ENCODE data around the gene TMEM98.
"Not testable (repeated sequence)": the region's sequence is repeated elsewhere in the genome, so short reads cannot be mapped to it uniquely, and the experiment has no call there.

The TMEM98 gene

DNA sequence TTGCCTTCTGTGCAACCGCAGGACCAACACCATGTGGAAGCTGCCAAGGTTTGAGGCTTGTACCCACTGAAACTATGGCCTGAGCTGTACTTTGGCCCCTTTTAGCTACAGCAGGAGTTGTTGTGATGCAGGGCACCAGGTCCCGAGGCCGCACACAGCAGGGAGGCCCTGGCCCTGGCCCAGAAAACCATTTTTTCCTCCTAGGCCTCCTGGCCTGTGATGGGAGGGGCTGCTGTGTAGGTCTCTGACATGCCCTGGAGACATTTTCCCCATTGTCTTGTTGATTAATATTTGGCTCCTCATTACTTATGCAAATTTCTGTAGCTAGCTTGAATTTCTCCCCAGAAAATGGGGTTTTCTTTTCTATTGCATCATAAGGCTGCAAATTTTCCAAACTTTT lies 53.7 kb downstream of the TMEM98 start:
- not testable (repeated sequence) for DNase-seq (ENCODE audit: low read depth in 2 of 2)

- no peak for DNase-seq (ENCODE audit: low read depth in 2 of 2)
Measured at GRCh38 chr17:32985050-32985756, 57.2 kb downstream of the TMEM98 start.

GRCh38 chr17:32987453-32987805 lies 59.5 kb downstream of the TMEM98 start:
- not testable (repeated sequence) for DNase-seq (ENCODE audit: low read depth in 2 of 2)

GRCh38 chr17:32987868-32988267 lies 59.9 kb downstream of the TMEM98 start:
- DNase-seq (ENCODE audit: low read depth in 2 of 2), result not testable (repeated sequence)

DNA sequence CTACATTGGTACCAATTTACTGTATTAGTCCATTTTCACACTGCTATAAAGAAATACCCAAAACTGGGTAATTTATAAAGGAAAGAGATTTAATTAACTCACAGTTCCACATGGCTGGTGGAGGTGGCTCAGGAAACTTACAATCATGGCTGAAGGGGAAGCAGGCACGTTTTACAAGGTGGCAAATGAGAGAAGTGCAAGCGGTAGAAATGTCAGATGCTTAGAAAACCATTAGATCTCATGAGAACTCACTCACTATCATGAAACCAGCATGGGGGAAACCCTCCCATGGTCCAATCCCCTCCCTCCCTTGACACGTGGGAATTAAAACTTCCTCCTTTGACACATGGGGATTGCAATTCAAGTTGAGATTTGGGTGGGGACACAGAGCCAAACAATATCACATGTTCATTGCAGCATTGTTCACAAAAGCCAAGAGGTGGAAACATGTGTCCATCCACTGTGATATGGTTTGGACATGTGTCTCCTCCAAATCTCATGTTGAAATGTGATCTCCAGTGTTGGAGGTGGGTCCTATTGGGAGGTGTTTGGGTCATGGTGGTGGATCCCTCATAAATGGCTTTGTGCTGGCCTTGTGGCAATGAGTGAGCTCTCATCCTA lies 60.6 kb downstream of the TMEM98 start:
- DNase-seq (ENCODE audit: low read depth in 2 of 2), result no peak

DNA sequence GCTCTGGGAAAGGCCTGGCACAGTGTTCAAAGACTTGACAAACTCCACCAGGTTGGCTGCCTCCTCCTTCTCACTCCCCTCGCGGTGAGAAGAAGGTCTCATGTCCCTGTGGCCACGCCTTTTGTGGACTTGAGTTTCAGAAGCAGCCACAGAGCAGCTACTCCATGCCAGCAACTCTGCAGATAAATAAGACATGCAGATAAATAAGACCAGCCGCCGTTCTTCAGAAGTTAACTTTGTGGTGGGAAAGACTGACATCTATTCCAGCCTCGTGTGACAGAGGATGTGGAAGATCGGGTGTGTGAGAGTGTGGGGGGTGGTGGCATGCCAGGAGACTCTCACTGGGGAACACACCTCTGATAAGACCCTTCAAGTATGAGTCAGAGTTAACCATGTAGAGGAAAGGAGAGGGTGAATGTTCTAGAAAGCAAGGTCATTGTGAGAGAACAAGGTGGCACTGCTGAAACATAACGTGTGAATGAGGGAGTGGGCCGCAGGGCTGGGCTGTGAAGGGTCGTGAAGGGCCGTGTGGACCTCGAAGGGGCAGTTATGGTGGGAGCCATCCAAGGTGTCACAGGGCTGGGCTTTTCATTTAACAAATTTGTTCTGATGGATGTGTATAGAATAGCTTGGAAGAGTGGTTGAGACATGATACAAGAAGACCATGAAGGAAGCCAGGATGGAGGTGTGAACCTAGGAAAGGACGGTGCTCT lies 64.5 kb downstream of the TMEM98 start:
- no peak for DNase-seq (ENCODE audit: low read depth in 2 of 2)

- DNase-seq (ENCODE audit: low read depth in 2 of 2), result no peak
Measured at GRCh38 chr17:32993977-32994376, 66.0 kb downstream of the TMEM98 start.

All from stimulated activated CD4-positive, alpha-beta T cell treated with anti-CD3 and anti-CD28 coated beads, Interleukin-1b, Interleukin-23, amount 100 ng/mL, for 4 hours (primary cell).